Testis (tissue), 3 donors: ENCODE measurements around the gene IMPG2. TPM values are rescaled to one million over a fixed set of nuclear protein-coding genes. Genes with fewer than 3 reads are reported as not detected.

Source experiments
- DNase-seq: peaks from one replicate; pipeline ENCODE4 v3.0.0-alpha.2; 2019
- H3K27ac ChIP-seq, 2 donors: fragments of 200-600 bp; sonication (generic); one replicate each; pipeline ENCODE4 v1.5.1; 2019
- H3K27me3 ChIP-seq: fragments of 200-600 bp; sonication (generic); one replicate; pipeline ENCODE4 v1.5.1; 2019
- H3K36me3 ChIP-seq: fragments of 200-600 bp; sonication (generic); one replicate; pipeline ENCODE4 v1.5.1; 2017; ENCODE audit warnings: low read depth; ENCODE audit errors: missing control alignments
- H3K4me1 ChIP-seq: fragments of 200-600 bp; sonication (generic); one replicate; pipeline ENCODE4 v1.5.1; 2019
- H3K4me3 ChIP-seq, 2 donors: fragments of 200-600 bp; sonication (generic); one replicate each; pipeline ENCODE4 v1.5.1; 2017 to 2019
- H3K9me3 ChIP-seq: fragments of 200-600 bp; sonication (generic); one replicate; pipeline ENCODE4 v1.5.1; 2017
- POLR2A ChIP-seq: fragments of 450-650 bp; IDR thresholded peaks from one replicate; pipeline ENCODE4 v1.6.1; 2017; ENCODE audit warnings: antibody characterized with exemption, mild to moderate bottlenecking, moderate library complexity
- WGBS, 2 donors: methylation state at CpG; one replicate each; pipeline ENCODE4 v1.1.5; 2018; 5-methylcytosine and 5-hydroxymethylcytosine counted together
- intact Hi-C: fragments of 100-400 bp; cut with DNase I; formaldehyde crosslinking; loops from one replicate; pipeline ENCODE4 v1.15.1; 2023; ENCODE audit warnings: low total_unique reads
- polyA plus RNA-seq: library from polyadenylated mRNA; stranded (reverse); fragments of 350-450 nt; fragmentation: Illumina TruSeq; extraction: RNeasy Lipid Tissue Mini Kit (QIAGEN cat#74804); gene quantifications from one replicate; pipeline ENCODE4 v1.2.3, GENCODE V29; 2014; ENCODE audit warnings: low read depth, low replicate concordance; ENCODE audit not compliant: insufficient read depth
- total RNA-seq, 2 donors: library from RNA; depleted of rRNA; stranded (reverse); fragments of >200 nt; gene quantifications; one replicate each; pipeline ENCODE4 v1.2.3, GENCODE V29; 2016
- TF ChIP-seq, protein P1 (sequence below), 3 experiments: fragments of 450-650 bp in 2 of 3; fragments of 200-600 bp in 1 of 3; sonication (generic) in 1 of 3; IDR thresholded peaks; one replicate each; pipeline ENCODE4 v1.5.1; 2016 to 2019; ENCODE audit warnings: antibody characterized with exemption in 3 of 3, mild to moderate bottlenecking in 2 of 3, moderate library complexity in 1 of 3

Gene IMPG2
- total and polyA plus RNA-seq, 3 donors from 2014 or later = 0.39 to 0.53 (median 0.50) TPM

DNA sequence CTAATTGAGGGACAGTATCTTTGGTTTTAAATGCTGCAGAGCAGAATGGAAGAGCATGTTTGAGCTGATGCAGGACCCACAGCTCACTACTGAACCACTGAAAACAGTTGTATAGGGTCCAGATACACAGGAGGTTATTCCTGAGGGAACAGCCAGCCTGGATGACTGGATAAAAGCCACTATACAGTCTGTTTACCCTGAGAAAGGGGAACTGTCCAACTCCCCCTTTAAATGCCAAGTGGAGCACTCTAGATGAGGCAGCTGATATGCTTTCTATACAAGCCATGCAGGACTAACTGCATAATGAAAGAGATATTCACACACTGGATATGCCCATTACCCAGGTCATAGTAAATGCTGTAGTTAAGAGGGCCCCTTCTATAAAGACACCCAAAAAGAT lies 138.6 kb downstream of the IMPG2 start:
- TF ChIP-seq, protein P1, sequence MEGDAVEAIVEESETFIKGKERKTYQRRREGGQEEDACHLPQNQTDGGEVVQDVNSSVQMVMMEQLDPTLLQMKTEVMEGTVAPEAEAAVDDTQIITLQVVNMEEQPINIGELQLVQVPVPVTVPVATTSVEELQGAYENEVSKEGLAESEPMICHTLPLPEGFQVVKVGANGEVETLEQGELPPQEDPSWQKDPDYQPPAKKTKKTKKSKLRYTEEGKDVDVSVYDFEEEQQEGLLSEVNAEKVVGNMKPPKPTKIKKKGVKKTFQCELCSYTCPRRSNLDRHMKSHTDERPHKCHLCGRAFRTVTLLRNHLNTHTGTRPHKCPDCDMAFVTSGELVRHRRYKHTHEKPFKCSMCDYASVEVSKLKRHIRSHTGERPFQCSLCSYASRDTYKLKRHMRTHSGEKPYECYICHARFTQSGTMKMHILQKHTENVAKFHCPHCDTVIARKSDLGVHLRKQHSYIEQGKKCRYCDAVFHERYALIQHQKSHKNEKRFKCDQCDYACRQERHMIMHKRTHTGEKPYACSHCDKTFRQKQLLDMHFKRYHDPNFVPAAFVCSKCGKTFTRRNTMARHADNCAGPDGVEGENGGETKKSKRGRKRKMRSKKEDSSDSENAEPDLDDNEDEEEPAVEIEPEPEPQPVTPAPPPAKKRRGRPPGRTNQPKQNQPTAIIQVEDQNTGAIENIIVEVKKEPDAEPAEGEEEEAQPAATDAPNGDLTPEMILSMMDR (IDR thresholded peaks at IDR 0.05) = no peak
- TF ChIP-seq POLR2A = no peak
- Histone ChIP-seq H3K4me1 (no peaks in the 10 kb centered on the region), H3K9me3 (no peaks in the 10 kb centered on the region), H3K36me3 (no peaks in the 10 kb centered on the region), H3K27ac (no peak overlapping the region), H3K27me3 (no peaks in the 10 kb centered on the region), H3K4me3 (no peak overlapping the region)
- DNase-seq = no peak
- intact Hi-C loops = no loop called here

GRCh38 chr3:101179637-101180036 lies 140.7 kb downstream of the IMPG2 start:
- intact Hi-C loops = no loop called here

GRCh38 chr3:101177577-101177976 lies 142.8 kb downstream of the IMPG2 start:
- Histone ChIP-seq H3K4me3 (no peak overlapping the region), H3K36me3 (no peaks in the 10 kb centered on the region), H3K4me1 (no peaks in the 10 kb centered on the region), H3K27me3 (no peaks in the 10 kb centered on the region), H3K27ac (no peak overlapping the region), H3K9me3 (no peaks in the 10 kb centered on the region)
- no peak for DNase-seq
- intact Hi-C loops = no loop called here
- TF ChIP-seq, protein P1 (IDR thresholded peaks at IDR 0.05) = no peak
- no peak for TF ChIP-seq POLR2A

More at GRCh38 chr3:101179637-101180036, 140.7 kb downstream of the IMPG2 start:
- Histone ChIP-seq H3K36me3 (no peaks in the 10 kb centered on the region), H3K27me3 (no peaks in the 10 kb centered on the region), H3K9me3 (no peaks in the 10 kb centered on the region), H3K27ac (no peak overlapping the region), H3K4me3 (no peak overlapping the region), H3K4me1 (no peaks in the 10 kb centered on the region)
- TF ChIP-seq POLR2A = no peak
- TF ChIP-seq, protein P1 (IDR thresholded peaks at IDR 0.05) = no peak
- 57 to 60% methylated on average over 3 of the region's 3 CpGs for WGBS, 2 donors
- no peak for DNase-seq

Other genes starting within 250 kb of the IMPG2 start
- 10 to 100 TPM; 23.9 to 25.7 TPM for gene SENP7, start 192.6 kb upstream of the IMPG2 start, total RNA-seq
- 12.6 TPM for gene SENP7, start 192.6 kb upstream of the IMPG2 start, polyA plus RNA-seq
- 10 to 100 TPM; 13.5 to 16.3 TPM for gene TRMT10C, start 241.3 kb upstream of the IMPG2 start, total RNA-seq
- 13.3 TPM for gene TRMT10C, start 241.3 kb upstream of the IMPG2 start, polyA plus RNA-seq